ENCODE measurements around the gene MRPS18B. TPM values are rescaled to one million over a fixed set of nuclear protein-coding genes. Genes with fewer than 3 reads are reported as not detected.

Gene MRPS18B
- total and polyA plus RNA-seq, 2 of the 13 experiments (the other 11 are each of a cell fraction or from before 2014, with no cell fraction given): 125 to 131 TPM

DNA sequence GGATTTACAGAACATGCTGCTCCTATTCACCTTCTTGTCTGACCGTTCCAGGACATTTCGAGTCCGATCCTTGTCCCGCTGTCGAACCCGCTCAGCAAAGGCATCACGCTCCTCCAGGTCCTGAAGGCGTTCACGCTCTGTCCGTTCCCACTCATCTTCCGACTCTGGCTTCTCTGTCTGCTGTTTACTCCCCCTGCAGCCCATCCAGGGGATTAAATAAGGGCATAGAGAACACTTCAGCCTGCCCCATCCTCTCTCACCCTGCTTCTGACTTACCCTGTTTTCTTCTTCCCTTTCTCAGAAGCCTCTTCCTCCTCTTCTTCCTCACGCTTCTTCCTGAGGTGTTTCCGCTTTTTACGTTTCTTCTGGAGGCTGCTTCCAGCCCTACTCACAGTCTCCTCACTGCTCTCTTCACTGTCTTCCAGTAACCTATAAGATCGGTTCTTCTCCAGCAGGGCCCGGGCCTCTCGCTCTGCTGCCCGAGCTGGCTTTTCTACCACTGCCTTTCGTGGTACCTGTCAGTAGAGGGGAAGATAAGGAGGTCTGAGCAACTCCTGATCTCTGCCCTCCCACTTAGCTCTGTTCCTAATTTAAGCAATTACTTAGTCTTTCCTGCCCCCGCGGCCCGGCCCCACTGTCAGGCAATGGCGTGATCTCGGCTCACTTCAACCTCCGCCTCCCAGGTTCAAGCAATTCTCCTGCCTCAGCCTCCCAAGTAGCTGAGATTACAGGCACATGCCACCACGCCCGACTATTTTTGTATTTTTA lies 53.3 kb downstream of the MRPS18B start (continued):
- TF ChIP-seq, protein P1, sequence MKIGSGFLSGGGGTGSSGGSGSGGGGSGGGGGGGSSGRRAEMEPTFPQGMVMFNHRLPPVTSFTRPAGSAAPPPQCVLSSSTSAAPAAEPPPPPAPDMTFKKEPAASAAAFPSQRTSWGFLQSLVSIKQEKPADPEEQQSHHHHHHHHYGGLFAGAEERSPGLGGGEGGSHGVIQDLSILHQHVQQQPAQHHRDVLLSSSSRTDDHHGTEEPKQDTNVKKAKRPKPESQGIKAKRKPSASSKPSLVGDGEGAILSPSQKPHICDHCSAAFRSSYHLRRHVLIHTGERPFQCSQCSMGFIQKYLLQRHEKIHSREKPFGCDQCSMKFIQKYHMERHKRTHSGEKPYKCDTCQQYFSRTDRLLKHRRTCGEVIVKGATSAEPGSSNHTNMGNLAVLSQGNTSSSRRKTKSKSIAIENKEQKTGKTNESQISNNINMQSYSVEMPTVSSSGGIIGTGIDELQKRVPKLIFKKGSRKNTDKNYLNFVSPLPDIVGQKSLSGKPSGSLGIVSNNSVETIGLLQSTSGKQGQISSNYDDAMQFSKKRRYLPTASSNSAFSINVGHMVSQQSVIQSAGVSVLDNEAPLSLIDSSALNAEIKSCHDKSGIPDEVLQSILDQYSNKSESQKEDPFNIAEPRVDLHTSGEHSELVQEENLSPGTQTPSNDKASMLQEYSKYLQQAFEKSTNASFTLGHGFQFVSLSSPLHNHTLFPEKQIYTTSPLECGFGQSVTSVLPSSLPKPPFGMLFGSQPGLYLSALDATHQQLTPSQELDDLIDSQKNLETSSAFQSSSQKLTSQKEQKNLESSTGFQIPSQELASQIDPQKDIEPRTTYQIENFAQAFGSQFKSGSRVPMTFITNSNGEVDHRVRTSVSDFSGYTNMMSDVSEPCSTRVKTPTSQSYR (CRISPR knock-in tag; IDR thresholded peaks at IDR 0.05; ENCODE audit: borderline replicate concordance): no peak
- peak; percentile 27; the same call in 1 of the 2 replicates for TF ChIP-seq SAP130 (CRISPR knock-in tag; IDR thresholded peaks at IDR 0.05; ENCODE audit: low read depth)
- TF ChIP-seq ZSCAN20 (CRISPR knock-in tag; IDR thresholded peaks at IDR 0.05; ENCODE audit: borderline replicate concordance): no peak
- no peak for TF ChIP-seq KLF11 (CRISPR knock-in tag; IDR thresholded peaks at IDR 0.05)
- TF ChIP-seq ZNF552 (CRISPR knock-in tag; IDR thresholded peaks at IDR 0.05; ENCODE audit: borderline replicate concordance): no peak
- TF ChIP-seq CHD2 (IDR thresholded peaks at IDR 0.05; ENCODE audit: low read depth, low read length): no peak
- no peak for TF ChIP-seq KDM2A (CRISPR knock-in tag; IDR thresholded peaks at IDR 0.05; ENCODE audit: borderline replicate concordance, low read depth)
- TF ChIP-seq ZNF747 (CRISPR knock-in tag; IDR thresholded peaks at IDR 0.05; ENCODE audit: borderline replicate concordance): no peak
- TF ChIP-seq, protein P2, sequence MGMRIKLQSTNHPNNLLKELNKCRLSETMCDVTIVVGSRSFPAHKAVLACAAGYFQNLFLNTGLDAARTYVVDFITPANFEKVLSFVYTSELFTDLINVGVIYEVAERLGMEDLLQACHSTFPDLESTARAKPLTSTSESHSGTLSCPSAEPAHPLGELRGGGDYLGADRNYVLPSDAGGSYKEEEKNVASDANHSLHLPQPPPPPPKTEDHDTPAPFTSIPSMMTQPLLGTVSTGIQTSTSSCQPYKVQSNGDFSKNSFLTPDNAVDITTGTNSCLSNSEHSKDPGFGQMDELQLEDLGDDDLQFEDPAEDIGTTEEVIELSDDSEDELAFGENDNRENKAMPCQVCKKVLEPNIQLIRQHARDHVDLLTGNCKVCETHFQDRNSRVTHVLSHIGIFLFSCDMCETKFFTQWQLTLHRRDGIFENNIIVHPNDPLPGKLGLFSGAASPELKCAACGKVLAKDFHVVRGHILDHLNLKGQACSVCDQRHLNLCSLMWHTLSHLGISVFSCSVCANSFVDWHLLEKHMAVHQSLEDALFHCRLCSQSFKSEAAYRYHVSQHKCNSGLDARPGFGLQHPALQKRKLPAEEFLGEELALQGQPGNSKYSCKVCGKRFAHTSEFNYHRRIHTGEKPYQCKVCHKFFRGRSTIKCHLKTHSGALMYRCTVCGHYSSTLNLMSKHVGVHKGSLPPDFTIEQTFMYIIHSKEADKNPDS (CRISPR knock-in tag; IDR thresholded peaks at IDR 0.05): no peak
- TF ChIP-seq, protein P3, sequence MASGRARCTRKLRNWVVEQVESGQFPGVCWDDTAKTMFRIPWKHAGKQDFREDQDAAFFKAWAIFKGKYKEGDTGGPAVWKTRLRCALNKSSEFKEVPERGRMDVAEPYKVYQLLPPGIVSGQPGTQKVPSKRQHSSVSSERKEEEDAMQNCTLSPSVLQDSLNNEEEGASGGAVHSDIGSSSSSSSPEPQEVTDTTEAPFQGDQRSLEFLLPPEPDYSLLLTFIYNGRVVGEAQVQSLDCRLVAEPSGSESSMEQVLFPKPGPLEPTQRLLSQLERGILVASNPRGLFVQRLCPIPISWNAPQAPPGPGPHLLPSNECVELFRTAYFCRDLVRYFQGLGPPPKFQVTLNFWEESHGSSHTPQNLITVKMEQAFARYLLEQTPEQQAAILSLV (CRISPR knock-in tag; IDR thresholded peaks at IDR 0.05; ENCODE audit: borderline replicate concordance): no peak
- no peak for TF ChIP-seq MXI1 (IDR thresholded peaks at IDR 0.05; ENCODE audit: borderline replicate concordance, low read depth, low read length)
- no peak for TF ChIP-seq CBX1 (IDR thresholded peaks at IDR 0.05; ENCODE audit: low read depth)
- no peak for TF ChIP-seq RFX5 (IDR thresholded peaks at IDR 0.05; ENCODE audit: low read depth, low read length)
- TF ChIP-seq TSC22D2 (CRISPR knock-in tag; IDR thresholded peaks at IDR 0.05; ENCODE audit: borderline replicate concordance): no peak
- TF ChIP-seq, protein P4, sequence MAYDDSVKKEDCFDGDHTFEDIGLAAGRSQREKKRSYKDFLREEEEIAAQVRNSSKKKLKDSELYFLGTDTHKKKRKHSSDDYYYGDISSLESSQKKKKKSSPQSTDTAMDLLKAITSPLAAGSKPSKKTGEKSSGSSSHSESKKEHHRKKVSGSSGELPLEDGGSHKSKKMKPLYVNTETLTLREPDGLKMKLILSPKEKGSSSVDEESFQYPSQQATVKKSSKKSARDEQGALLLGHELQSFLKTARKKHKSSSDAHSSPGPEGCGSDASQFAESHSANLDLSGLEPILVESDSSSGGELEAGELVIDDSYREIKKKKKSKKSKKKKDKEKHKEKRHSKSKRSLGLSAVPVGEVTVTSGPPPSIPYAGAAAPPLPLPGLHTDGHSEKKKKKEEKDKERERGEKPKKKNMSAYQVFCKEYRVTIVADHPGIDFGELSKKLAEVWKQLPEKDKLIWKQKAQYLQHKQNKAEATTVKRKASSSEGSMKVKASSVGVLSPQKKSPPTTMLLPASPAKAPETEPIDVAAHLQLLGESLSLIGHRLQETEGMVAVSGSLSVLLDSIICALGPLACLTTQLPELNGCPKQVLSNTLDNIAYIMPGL (CRISPR knock-in tag; IDR thresholded peaks at IDR 0.05; ENCODE audit: borderline replicate concordance in 1 of 2, low read depth in 1 of 2): peak in 1 of 2 experiments; percentile 41; a peak in 1 of 4 replicates
- no peak for TF ChIP-seq ZNF589 (CRISPR knock-in tag; conservative IDR thresholded peaks at IDR 0.05)

Data from HepG2 (cell line).